Tibial nerve (tissue), 4 donors: ENCODE results near the gene MCC. TPM values are rescaled to one million over a fixed set of nuclear protein-coding genes. Genes with fewer than 3 reads are reported as not detected.

Experiments
- DNase-seq, 2 donors: peaks; one replicate each; pipeline ENCODE4 v3.0.0-alpha.2; 2019; ENCODE audit warnings: low spot score in 2 of 2
- H3K27ac ChIP-seq, 4 donors: fragments of 200-600 bp; sonication (generic) in 3 of 4; one replicate each; pipeline ENCODE4 v1.5.1; 2017 to 2019; ENCODE audit warnings: mild to moderate bottlenecking in 1 of 4
- H3K27me3 ChIP-seq, 2 donors: fragments of 200-600 bp; sonication (generic) in 1 of 2; one replicate each; pipeline versions ENCODE4 v1.5.1 to v1.6.0; 2017 to 2019
- H3K36me3 ChIP-seq, 3 donors: fragments of 200-600 bp; sonication (generic); one replicate each; pipeline ENCODE4 v1.5.1; 2018 to 2019
- H3K4me1 ChIP-seq, 4 donors: fragments of 200-600 bp; sonication (generic) in 3 of 4; one replicate each; pipeline ENCODE4 v1.5.1; 2017 to 2019
- H3K4me3 ChIP-seq, 4 donors: fragments of 200-600 bp; sonication (generic) in 3 of 4; one replicate each; pipeline ENCODE4 v1.5.1; 2017 to 2019; ENCODE audit warnings: mild to moderate bottlenecking in 1 of 4, moderate library complexity in 1 of 4
- H3K9me3 ChIP-seq, 4 donors: fragments of 200-600 bp; sonication (generic) in 3 of 4; one replicate each; pipeline ENCODE4 v1.5.1; 2017 to 2019
- EP300 ChIP-seq, 2 donors: sonication (generic); formaldehyde crosslinking; IDR thresholded peaks; one replicate each; pipeline ENCODE4 v1.6.1; 2017; ENCODE audit warnings: antibody characterized with exemption in 2 of 2, mild to moderate bottlenecking in 1 of 2
- POLR2A ChIP-seq, 2 donors: fragments of 450-650 bp; IDR thresholded peaks; one replicate each; pipeline ENCODE4 v1.6.1; 2017; ENCODE audit warnings: antibody characterized with exemption in 2 of 2, mild to moderate bottlenecking in 2 of 2, moderate library complexity in 2 of 2
- WGBS, 2 donors: methylation state at CpG; one replicate each; pipeline ENCODE4 v1.1.5; 2018; 5-methylcytosine and 5-hydroxymethylcytosine counted together
- total RNA-seq, 4 donors: library from RNA; depleted of rRNA; stranded (reverse); fragments of >200 nt; gene quantifications; one replicate each; pipeline ENCODE4 v1.1.0, GENCODE V29; 2016
- TF ChIP-seq, protein P1 (sequence below), 5 experiments: fragments of 200-600 bp in 3 of 5; fragments of 450-650 bp in 2 of 5; sonication (generic) in 3 of 5; IDR thresholded peaks; one replicate each; pipeline ENCODE4 v1.5.1; 2016 to 2019; ENCODE audit warnings: antibody characterized with exemption in 5 of 5, mild to moderate bottlenecking in 3 of 5, moderate library complexity in 2 of 5

The MCC gene
- total RNA-seq, 4 donors from 2014 or later, result 55.5 to 122 (median 80.9) TPM

- Histone ChIP-seq H3K27ac (peak overlapping the region in 1 of 4 donors; percentile 40), H3K9me3 (no peaks in the 10 kb centered on the region), H3K36me3 (peaks cover 0 to 38% (median 0%) of the 10 kb centered on the region in 3 donors), H3K27me3 (no peaks in the 10 kb centered on the region), H3K4me3 (no peak overlapping the region), H3K4me1 (peaks cover 0 to 16% (median 0%) of the 10 kb centered on the region in 4 donors)
- WGBS, 2 donors, result 57 to 62% methylated on average over 4 of the region's 4 CpGs
- DNase-seq, result no peak
- TF ChIP-seq EP300 (IDR thresholded peaks at IDR 0.05), result no peak
Measured at GRCh38 chr5:113042491-113043243, 445.6 kb downstream of the MCC start.

- WGBS, 2 donors, result 73 to 82% methylated on average over 6 of the region's 6 CpGs
- H3K4me3 ChIP-seq, result no peak overlapping the region
- TF ChIP-seq, protein P1, sequence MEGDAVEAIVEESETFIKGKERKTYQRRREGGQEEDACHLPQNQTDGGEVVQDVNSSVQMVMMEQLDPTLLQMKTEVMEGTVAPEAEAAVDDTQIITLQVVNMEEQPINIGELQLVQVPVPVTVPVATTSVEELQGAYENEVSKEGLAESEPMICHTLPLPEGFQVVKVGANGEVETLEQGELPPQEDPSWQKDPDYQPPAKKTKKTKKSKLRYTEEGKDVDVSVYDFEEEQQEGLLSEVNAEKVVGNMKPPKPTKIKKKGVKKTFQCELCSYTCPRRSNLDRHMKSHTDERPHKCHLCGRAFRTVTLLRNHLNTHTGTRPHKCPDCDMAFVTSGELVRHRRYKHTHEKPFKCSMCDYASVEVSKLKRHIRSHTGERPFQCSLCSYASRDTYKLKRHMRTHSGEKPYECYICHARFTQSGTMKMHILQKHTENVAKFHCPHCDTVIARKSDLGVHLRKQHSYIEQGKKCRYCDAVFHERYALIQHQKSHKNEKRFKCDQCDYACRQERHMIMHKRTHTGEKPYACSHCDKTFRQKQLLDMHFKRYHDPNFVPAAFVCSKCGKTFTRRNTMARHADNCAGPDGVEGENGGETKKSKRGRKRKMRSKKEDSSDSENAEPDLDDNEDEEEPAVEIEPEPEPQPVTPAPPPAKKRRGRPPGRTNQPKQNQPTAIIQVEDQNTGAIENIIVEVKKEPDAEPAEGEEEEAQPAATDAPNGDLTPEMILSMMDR (IDR thresholded peaks at IDR 0.05), result no peak
- TF ChIP-seq POLR2A (IDR thresholded peaks at IDR 0.05), result no peak
- TF ChIP-seq EP300 (IDR thresholded peaks at IDR 0.05), result no peak
- peaks cover 0 to 43% (median 0%) of the 10 kb centered on the region in 3 donors for H3K36me3 ChIP-seq
- no peak for DNase-seq
- H3K9me3 ChIP-seq, result no peaks in the 10 kb centered on the region
- H3K27me3 ChIP-seq, result no peaks in the 10 kb centered on the region
- no peak overlapping the region for H3K27ac ChIP-seq
- peaks cover 0 to 9% (median 0%) of the 10 kb centered on the region in 4 donors for H3K4me1 ChIP-seq
Measured at GRCh38 chr5:113040672-113041260, 447.5 kb downstream of the MCC start.

DNA sequence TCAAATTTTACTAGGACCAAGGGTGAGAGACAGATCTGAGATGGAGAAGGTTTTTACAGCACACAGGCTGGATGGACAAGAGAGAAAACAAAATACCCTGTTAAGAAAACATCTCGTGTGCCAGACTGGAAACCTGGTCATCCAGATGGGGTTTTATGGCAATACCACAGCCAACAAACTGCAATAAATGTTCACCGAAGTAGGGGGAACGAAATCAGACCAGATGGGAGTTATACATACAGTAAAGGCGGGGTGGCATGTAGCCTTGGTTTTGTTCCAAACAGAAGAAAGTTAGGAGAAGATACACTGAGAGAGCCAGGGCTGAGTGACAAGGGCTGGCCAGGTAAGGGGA lies 448.3 kb downstream of the MCC start:
- no peak overlapping the region for H3K4me3 ChIP-seq
- H3K4me1 ChIP-seq, result peaks cover 0 to 12% (median 0%) of the 10 kb centered on the region in 4 donors
- H3K9me3 ChIP-seq, result no peaks in the 10 kb centered on the region
- H3K27me3 ChIP-seq, result no peaks in the 10 kb centered on the region
- DNase-seq, result no peak
- no peak overlapping the region for H3K27ac ChIP-seq
- WGBS, 2 donors, result 79 to 81% methylated on average over 4 of the region's 4 CpGs
- H3K36me3 ChIP-seq, result peaks cover 0 to 43% (median 0%) of the 10 kb centered on the region in 3 donors
- TF ChIP-seq, protein P1 (IDR thresholded peaks at IDR 0.05), result no peak
- TF ChIP-seq EP300 (IDR thresholded peaks at IDR 0.05), result no peak
- no peak for TF ChIP-seq POLR2A (IDR thresholded peaks at IDR 0.05)

GRCh38 chr5:113039229-113039933 lies 448.9 kb downstream of the MCC start:
- Histone ChIP-seq H3K27me3 (no peaks in the 10 kb centered on the region), H3K4me3 (no peak overlapping the region), H3K9me3 (no peaks in the 10 kb centered on the region), H3K4me1 (peaks cover 0 to 12% (median 0%) of the 10 kb centered on the region in 4 donors), H3K27ac (no peak overlapping the region), H3K36me3 (peaks cover 0 to 43% (median 0%) of the 10 kb centered on the region in 3 donors)
- DNase-seq, result no peak
- 72 to 85% methylated on average over 14 of the region's 14 CpGs for WGBS, 2 donors
- no peak for TF ChIP-seq POLR2A (IDR thresholded peaks at IDR 0.05)
- TF ChIP-seq, protein P1 (IDR thresholded peaks at IDR 0.05), result no peak
- TF ChIP-seq EP300 (IDR thresholded peaks at IDR 0.05), result no peak

GRCh38 chr5:113038714-113039113 lies 449.5 kb downstream of the MCC start:
- no peaks in the 10 kb centered on the region for H3K9me3 ChIP-seq
- no peaks in the 10 kb centered on the region for H3K27me3 ChIP-seq
- DNase-seq, result no peak
- peaks cover 0 to 43% (median 0%) of the 10 kb centered on the region in 3 donors for H3K36me3 ChIP-seq
- TF ChIP-seq EP300 (IDR thresholded peaks at IDR 0.05) (no peak), POLR2A (IDR thresholded peaks at IDR 0.05) (no peak)
- TF ChIP-seq, protein P1 (IDR thresholded peaks at IDR 0.05), result no peak
- peaks cover 0 to 14% (median 0%) of the 10 kb centered on the region in 4 donors for H3K4me1 ChIP-seq
- H3K4me3 ChIP-seq, result no peak overlapping the region
- no peak overlapping the region for H3K27ac ChIP-seq
- 82 to 88% methylated on average over 8 to 9 of the region's 9 CpGs for WGBS, 2 donors
